ENCODE results near the gene SFSWAP. TPM values are rescaled to one million over a fixed set of nuclear protein-coding genes. Genes with fewer than 3 reads are reported as not detected.
"Not testable (repeated sequence)": the region's sequence is repeated elsewhere in the genome, so short reads cannot be mapped to it uniquely, and the experiment has no call there.

Gene SFSWAP
- polyA plus RNA-seq, 4 donors: 43.4 to 50.2 (median 44.9) TPM

DNA sequence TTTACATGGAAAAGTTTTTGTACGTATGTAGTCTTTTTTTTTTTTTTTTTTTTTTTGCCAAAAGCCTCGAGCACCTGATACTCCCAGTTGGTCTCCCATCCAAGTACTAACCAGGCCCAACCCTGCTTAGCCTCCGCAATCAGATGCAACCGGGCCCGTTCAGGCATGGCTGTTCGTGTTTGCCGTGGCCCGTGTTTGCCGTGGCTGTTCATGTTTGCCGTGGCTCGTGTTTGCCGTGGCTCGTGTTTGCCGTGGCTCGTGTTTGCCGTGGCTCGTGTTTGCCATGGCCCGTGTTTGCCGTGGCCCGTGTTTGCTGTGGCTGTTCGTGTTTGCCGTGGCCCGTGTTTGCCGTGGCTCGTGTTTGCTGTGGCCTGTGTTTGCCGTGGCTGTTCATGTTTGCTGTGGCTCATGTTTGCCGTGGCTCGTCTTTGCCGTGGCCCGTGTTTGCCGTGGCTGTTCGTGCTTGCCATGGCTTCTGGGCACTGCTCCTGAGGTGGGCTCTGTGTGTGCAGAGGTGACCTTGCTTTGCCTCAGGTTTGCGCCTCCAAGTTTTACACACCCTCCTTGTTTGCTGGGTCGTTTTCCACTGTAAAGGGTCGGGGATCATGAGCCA, 90.5 kb downstream of the SFSWAP start:
- no peak for DNase-seq (ENCODE audit: low read depth in 4 of 4, low spot score in 3 of 4)

- DNase-seq (ENCODE audit: low read depth in 4 of 4, low spot score in 3 of 4): no peak
These were observed 93.2 kb downstream of the SFSWAP start for GRCh38 chr12:131803961-131804521.

DNA sequence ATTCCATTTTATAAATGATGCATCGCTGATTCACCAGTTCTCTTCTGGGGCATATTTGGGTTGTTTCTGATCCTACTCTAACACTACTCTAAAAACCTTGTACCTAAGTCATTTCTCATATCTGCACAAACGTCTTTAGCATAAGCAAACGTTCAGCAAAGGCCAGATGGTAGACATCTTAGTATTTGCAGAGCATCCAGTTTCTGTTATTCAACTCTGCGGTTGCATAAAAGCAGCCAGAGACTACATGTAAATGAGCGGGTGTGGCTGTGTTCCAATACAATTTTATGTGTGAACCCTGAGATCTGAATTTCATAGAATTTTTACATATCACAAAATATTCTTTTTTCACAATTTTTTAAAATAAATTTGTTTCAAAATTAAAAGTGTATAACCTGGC, 94.5 kb downstream of the SFSWAP start:
- DNase-seq (ENCODE audit: low read depth in 4 of 4, low spot score in 3 of 4): no peak

- DNase-seq (ENCODE audit: low read depth in 4 of 4, low spot score in 3 of 4): no peak
These were observed 95.8 kb downstream of the SFSWAP start for GRCh38 chr12:131806674-131807073.

DNA sequence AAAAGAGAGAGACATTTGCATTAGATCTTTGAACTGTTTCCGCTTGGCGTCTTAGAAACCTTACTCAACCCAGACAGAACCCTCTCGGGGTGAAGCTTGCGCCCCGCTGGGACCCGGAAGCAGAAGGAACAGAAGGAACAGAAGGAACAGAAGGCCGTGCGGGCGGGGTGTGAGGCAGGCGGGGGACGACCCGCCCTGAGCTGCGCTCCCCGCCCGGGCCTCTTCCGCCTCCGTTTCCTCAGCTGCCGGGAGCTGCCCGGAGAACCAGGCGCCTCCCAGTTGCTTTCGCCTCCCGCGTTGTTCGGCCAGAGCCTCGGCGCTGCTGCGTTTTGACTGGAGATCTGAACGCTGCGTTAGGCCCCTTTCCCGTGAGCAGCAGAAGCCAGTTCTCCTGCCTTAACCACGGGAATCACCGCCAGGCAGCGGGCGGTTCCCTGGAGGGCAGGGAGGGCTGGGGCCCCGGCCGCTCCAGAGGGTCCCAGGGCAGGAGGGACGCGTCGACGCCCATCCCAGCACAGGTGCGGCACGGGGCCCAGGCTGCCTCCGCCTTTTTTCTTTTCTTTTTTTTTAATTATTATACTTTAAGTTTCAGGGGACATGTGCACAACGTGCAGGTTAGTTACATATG, 98.0 kb downstream of the SFSWAP start:
- DNase-seq (ENCODE audit: low read depth in 4 of 4, low spot score in 3 of 4): no peak

- DNase-seq (ENCODE audit: low read depth in 4 of 4, low spot score in 3 of 4): not testable (repeated sequence)
These were observed 98.8 kb downstream of the SFSWAP start for GRCh38 chr12:131809476-131810254.

DNA sequence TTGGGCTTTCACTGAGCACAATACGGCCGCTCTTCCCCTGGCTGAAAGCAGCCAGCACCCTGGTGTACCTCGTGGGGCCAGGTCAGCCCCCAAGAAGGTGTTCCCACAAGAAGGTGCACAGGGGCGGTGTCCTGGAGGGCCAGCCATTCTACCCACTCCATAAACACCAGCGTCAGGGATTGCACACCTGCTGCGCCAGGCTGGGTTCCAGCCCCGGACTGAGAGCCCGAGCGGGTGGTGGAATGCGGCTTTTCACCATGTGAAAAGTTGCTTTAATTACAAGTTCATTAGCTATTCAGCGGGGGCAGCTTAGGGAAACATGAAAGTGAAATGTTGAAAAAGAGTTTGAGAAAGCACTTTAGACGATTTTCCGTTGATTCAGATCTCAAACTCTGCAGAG, 99.8 kb downstream of the SFSWAP start:
- no peak for DNase-seq (ENCODE audit: low read depth in 4 of 4, low spot score in 3 of 4)

GRCh38 chr12:131815131-131815530, 104.2 kb downstream of the SFSWAP start:
- DNase-seq (ENCODE audit: low read depth in 4 of 4, low spot score in 3 of 4): no peak

- no peak for DNase-seq (ENCODE audit: low read depth in 4 of 4, low spot score in 3 of 4)
These were observed 105.6 kb downstream of the SFSWAP start for GRCh38 chr12:131816495-131816894.

DNA sequence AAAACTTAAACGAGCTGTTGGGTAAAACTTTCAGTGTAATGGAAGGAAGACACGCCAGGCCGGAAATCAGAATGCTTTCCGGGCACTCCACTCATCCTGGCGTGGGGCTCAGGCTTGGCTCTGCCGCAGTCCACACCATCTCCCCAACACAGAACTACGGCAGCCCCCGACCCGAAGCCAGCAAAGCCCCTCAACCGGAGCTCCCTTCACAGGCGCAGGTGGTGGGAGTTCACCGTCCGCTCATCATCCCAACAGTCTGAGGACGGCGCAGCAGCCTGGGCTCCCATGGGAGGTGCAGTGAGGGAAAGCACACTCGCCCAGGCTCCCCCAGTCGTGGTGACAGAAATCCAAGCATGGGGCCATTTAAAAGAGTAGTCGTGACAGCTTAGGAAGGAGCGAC, 106.4 kb downstream of the SFSWAP start:
- no peak for DNase-seq (ENCODE audit: low read depth in 4 of 4, low spot score in 3 of 4)

GRCh38 chr12:131818821-131819585, 108.1 kb downstream of the SFSWAP start:
- DNase-seq (ENCODE audit: low read depth in 4 of 4, low spot score in 3 of 4): no peak

DNA sequence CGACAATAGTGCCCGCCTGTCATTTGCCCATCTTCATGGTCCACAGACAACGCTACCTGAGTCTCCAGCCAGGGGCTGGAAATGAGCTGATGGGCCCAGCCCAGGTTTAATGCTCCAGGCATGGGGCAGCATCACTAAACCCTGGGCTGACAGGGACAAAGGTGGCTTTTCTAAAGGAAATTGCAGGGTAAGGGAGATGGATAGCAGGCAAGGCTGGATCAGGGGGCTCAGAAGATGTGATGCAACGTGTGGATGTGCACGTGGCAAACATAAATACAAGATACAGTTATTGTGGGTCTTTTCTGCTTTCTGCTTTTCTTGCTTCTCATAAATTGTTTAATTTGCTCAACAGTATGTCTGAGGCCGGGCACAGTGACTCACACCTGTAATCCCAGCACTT, 113.6 kb downstream of the SFSWAP start:
- no peak for DNase-seq (ENCODE audit: low read depth in 4 of 4, low spot score in 3 of 4)

DNA sequence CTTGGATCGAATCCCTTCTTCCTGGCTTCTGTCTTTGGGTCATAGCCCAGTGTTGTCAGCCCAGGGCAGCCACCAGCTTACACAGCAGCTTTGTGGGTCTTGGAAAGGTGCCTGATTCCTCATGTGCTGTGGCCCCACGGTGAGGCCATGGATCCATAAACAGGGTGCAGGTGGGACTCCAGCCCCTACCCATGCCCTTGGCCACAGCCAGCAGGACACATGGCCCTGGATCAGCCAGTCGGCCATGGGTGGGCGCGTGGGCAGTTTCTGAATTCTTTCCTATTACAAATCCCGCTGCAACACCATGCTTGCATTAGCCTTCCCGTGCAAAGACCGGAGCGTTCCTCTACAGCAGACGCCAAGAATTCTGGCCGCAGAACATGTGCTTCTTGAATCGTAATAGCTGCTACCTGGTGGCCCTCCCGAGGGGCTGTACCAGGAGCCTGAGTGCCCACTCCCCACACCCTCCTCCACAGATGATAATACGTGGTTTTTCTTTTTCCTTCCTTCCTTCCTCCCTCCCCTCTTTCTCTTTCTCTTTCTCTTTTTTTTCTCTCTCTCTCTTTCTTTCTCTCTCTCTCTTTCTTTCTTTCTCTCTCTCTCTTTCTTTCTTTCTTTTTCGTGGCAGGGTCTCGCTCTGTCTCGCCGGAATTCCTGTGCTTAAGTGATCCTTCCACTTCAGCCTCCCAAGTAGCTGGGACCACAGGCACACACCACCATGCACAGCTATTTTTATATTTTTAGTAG, 114.4 kb downstream of the SFSWAP start:
- DNase-seq (ENCODE audit: low read depth in 4 of 4, low spot score in 3 of 4): no peak

DNA sequence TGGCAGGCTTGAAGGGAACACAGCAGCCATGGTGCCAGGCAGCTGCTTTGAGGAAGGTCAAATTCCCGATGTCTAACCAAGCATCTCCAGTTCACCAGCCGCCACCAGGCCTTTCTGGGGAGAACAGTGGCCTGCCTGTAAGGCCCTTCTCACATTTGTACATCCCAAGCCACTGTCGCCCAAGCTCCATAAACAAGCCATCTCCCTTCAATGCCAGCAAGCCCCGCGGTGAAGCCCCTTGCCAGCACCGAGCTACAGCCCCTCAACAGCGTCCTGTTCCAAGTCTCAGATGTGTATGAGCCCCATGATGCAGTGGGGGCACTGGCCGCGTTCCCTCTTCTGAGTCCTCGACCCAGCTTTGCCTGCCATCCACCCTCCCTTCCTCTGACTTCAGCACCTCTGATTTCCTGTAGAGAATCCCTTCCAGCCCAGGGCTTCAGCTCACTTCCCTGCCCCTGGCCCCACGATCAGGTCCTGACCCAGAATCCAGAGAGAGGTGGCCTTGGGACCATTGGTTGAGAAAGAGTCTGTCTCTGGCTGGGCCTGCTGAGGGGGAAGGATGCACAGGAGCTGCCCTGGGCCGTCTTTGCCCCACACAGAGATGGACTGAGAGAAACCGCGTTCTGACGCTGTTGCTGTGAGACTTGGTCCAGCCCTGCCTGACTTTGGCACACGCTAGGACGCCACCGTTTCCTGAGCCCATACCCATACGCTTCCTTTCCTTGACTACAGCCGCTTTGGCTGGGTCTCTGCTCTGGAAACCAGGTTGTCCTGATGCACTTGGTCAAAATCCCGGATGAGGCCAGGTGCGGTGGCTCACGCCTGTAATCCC, 115.4 kb downstream of the SFSWAP start:
- no peak for DNase-seq (ENCODE audit: low read depth in 4 of 4, low spot score in 3 of 4)

DNA sequence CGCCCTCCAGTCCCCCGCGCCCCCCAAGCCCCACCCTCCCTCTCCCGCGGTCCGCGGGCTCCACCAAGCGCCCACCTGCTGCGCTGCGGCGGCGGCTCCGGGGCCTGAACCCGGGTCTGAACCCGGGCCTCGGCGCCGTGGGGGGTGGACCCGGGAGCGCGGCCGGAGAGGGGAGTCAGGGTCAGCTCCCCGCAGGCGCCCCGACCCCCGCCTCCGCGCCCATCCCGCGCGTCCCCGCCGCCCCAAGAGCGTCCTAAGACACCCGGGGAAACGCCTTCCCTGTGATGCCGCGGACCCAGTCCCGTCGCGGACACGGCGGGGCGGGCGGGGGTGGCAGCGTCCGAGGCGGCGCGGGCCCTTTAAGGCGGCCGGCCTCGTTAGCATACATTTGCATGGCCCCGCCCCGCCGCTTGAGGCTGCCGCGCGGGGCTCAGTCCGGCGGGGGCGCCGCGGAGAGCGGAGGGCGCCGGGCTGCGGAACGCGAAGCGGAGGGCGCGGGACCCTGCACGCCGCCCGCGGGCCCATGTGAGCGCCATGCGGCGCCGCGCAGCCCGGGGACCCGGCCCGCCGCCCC, 117.2 kb downstream of the SFSWAP start, which contains the start of gene MMP17:
Gene MMP17 (plus strand): TSS at position 433 of the 574 bp plus-strand sequence. CDS start 102 bp downstream, at position 535.
- no peak for DNase-seq (ENCODE audit: low read depth in 4 of 4, low spot score in 3 of 4)

GRCh38 chr12:131828671-131829355, 117.9 kb downstream of the SFSWAP start:
- no peak for DNase-seq (ENCODE audit: low read depth in 4 of 4, low spot score in 3 of 4)

DNA sequence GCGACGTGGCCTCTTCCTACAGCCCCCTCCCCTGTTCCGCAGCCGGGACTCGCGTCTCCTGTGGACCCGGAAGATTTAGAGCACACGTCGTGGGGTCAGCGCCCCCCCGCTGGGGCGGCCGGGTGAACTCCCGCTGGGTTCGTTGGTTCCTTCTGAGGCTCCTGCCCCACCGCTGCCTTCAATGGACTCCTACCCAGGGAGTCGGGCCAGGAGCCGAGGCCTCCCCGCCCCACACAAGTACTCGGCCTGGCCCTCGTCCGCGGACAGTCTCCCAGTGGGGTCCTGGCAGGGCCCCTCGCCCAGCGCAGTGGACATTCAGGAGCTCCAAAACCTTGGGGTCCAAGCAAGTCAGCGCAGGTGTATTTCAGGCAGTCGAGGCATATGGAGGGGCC, 118.5 kb downstream of the SFSWAP start:
- DNase-seq (ENCODE audit: low read depth in 4 of 4, low spot score in 3 of 4): no peak

DNA sequence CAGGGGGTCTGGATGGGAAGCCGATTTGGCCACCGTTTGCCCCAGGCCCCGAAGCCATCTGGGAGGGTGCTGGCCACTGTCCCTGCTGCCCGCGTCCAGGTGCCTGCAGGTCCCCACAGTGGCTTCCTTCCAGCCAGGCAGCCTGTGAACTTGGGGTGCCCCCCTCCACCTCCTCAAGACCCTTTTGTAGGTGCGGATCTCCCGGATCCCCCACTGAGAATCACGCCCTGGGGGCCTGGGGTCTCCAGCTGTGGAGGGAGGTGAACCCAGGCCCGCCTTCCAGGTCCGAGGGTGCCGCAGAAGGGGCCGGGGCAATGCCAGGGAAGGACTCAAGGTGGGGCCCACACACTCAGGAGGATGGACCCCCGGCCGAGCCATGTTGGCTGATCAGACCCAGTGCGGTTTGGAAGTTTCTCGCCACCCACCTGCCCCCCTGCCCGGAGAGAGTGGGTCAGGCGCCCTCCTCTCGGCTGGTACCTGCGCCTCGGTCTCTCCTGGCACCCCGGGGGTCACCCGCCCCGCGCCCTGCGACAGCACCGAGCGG, 119.0 kb downstream of the SFSWAP start:
- DNase-seq (ENCODE audit: low read depth in 4 of 4, low spot score in 3 of 4): no peak
